GM06990 (cell line): ENCODE measurements around the gene SYT9.

Experiments used
- DNase-seq: peaks from one replicate; pipeline ENCODE4 v3.0.0-alpha.2; 2011; ENCODE audit not compliant: insufficient read length; ENCODE audit errors: extremely low read depth
- H3K27me3 ChIP-seq: replicated peaks from 2 replicates; pipeline ENCODE4 v1.6.0; 2011; ENCODE audit warnings: low read length; ENCODE audit not compliant: control insufficient read depth, insufficient read depth
- H3K36me3 ChIP-seq: 2 replicates; pipeline ENCODE4 v1.5.1; 2011; ENCODE audit warnings: low read length; ENCODE audit not compliant: control insufficient read depth, insufficient read depth
- H3K4me3 ChIP-seq: replicated peaks from 2 replicates; pipeline ENCODE4 v1.5.1; 2011; ENCODE audit warnings: low read depth, mild to moderate bottlenecking, control low read depth, low read length
- TF ChIP-seq, protein P1 (sequence below): IDR thresholded peaks from 2 replicates; pipeline ENCODE4 v1.5.1; 2011; ENCODE audit warnings: low read length, control low read depth, mild to moderate bottlenecking, inconsistent platforms; ENCODE audit not compliant: insufficient read depth, poor library complexity, severe bottlenecking

SYT9 gene

GRCh38 chr11:7511401-7511800, 259.7 kb downstream of the SYT9 start:
- H3K36me3 ChIP-seq = no peaks in the 10 kb centered on the region
- TF ChIP-seq, protein P1, sequence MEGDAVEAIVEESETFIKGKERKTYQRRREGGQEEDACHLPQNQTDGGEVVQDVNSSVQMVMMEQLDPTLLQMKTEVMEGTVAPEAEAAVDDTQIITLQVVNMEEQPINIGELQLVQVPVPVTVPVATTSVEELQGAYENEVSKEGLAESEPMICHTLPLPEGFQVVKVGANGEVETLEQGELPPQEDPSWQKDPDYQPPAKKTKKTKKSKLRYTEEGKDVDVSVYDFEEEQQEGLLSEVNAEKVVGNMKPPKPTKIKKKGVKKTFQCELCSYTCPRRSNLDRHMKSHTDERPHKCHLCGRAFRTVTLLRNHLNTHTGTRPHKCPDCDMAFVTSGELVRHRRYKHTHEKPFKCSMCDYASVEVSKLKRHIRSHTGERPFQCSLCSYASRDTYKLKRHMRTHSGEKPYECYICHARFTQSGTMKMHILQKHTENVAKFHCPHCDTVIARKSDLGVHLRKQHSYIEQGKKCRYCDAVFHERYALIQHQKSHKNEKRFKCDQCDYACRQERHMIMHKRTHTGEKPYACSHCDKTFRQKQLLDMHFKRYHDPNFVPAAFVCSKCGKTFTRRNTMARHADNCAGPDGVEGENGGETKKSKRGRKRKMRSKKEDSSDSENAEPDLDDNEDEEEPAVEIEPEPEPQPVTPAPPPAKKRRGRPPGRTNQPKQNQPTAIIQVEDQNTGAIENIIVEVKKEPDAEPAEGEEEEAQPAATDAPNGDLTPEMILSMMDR = no peak
- no peaks in the 10 kb centered on the region for H3K27me3 ChIP-seq
- H3K4me3 ChIP-seq = no peak overlapping the region
- DNase-seq = no peak

DNA sequence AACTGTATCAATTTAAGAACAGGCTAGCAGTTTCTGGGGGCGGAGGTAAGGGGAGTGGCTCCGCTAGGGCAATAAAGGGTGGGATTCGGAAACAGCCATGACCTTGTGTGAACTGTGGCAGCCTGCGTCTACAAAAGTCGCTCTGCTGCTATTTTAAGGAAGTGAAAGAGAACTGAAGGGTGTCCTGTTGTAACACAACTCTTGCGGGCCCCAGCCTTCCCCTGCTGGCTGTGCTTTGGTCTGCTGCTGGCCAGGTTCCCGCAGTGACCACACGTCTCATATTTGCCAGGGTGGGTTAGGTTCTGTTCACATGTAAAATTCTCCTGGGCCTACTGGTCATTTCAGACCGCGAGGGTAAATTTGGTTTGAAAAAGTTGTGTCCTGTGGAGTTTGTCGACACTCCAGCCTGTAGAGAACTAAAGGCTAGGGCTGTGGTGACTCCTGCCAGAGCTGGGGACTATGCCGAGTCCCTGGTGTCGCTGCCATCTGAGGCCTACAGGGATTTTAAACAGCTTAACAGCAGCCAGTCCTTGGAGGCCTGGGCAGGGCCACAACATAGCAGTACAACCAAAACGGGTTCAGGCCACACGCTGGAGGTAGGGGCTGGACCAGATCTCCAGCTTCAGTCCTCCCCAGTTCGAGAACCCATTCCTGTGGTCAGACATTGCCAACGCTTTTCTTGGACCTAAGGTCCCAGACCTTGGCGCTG, 261.0 kb downstream of the SYT9 start:
- peak; percentile 79 for DNase-seq
- Histone ChIP-seq H3K36me3 (no peaks in the 10 kb centered on the region), H3K4me3 (peak overlapping the region; percentile 97), H3K27me3 (no peaks in the 10 kb centered on the region)
- TF ChIP-seq, protein P1 = peak; percentile 20

DNA sequence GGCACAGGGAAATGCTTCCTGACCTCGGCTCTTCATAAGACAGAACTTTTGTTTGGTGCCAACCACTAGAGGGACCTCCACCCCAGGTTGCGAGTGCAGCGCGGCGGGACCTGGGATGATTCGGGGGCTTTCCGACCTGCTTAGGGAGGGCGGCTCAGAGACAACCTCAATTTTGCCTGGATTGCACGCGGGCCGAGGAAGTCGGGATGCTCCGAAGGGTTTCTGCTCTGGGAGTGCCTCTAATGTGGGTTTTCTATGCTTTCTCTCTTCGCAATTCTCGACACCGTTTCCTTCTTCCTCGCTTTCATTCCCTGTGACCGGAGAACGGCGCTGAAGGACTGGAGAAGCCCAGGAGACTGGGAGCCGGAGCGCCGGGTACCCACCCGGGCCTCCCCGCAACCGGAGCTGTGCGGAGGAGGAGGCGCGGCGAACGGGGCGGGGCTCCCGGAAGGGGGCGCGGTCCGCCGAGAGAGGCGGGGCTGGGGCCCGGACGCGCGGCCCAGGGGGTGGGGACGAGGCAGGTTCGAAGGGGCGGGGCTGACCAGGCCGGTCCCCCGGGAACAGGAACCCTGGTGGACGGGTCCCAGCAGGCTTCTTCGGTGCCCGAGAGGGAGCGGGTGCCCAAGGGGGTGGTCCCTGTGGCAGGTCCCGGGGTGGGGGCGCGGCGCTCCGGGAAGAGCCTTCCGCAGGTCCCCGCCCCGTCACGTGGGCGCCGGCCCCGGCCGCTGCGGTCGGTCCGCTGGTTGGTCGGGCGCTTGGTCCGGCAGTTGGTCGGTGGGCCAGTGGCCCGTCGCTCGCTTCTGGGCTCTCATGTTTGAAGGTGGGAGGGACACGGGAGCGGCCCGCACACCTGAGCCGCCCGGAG, 261.8 kb downstream of the SYT9 start, which contains the start of gene PPFIBP2:
TSS of gene PPFIBP2 (plus strand) at position 766 of the 865 bp plus-strand sequence. CDS start 35,477 bp downstream, outside the sequence.
- Histone ChIP-seq H3K27me3 (no peaks in the 10 kb centered on the region), H3K36me3 (no peaks in the 10 kb centered on the region), H3K4me3 (peak within 1 kb of the TSS; percentile 97)
- TF ChIP-seq, protein P1 = peak; percentile 78
- peak; percentile 89 for DNase-seq

- Histone ChIP-seq H3K4me3 (peak overlapping the region; percentile 97), H3K27me3 (no peaks in the 10 kb centered on the region), H3K36me3 (no peaks in the 10 kb centered on the region)
- TF ChIP-seq, protein P1 = no peak
- DNase-seq = no peak
Measured at GRCh38 chr11:7514099-7514591, 262.4 kb downstream of the SYT9 start.

- DNase-seq = no peak
- TF ChIP-seq, protein P1 = no peak
- peak overlapping the region; percentile 97 for H3K4me3 ChIP-seq
- H3K36me3 ChIP-seq = no peaks in the 10 kb centered on the region
- no peaks in the 10 kb centered on the region for H3K27me3 ChIP-seq
Measured at GRCh38 chr11:7515447-7515886, 263.8 kb downstream of the SYT9 start.
